Endothelial cell of hepatic sinusoid (primary cell): ENCODE measurements around the gene HIGD1B.

Experiments used
- in situ Hi-C: cut with HindIII; loops from 2 replicates; pipeline ENCODE4 v1.10.0; 2017; ENCODE audit warnings: low sequenced_read_pairs

HIGD1B gene

DNA sequence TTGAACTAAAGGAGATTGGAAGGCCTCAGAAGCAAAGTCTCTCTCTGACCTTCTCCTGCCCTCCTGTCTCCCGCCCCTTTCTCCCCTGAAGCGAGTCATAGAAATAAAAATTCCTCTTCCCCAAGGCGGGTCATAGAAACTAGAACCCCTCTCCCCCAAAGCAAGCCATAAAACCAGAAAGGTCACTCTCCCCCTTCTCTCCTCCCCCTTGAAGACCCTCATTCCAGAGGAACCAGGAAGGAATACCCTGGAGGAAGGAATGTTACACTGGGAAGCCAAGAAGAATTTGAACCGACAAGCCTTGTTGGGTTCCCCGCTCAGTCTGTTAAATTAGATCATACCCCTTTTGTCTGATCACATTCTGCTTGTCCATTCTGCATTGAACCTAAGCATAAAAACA is 14.9 kb upstream of the HIGD1B start:
- in situ Hi-C loops: no loop called here

DNA sequence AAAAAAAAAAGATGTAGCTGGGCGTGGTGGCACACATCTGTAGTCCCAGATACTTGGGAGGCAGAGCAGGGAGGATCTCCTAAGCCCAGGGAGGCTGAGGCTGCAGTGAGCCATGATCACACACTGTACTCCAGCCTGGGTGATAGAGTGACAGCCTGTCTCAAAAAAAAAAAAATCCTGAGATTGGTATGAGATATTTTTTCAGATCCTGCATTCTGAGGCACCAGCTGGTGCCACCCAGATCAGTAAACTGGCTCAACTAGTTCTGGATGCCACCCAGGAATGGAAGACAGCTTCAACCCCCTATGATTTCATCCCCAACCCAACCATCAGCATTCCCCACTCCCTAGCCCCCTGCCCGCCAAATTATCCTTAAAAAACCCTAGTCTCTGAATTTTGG is 10.5 kb upstream of the HIGD1B start:
- in situ Hi-C loops: no loop called here

DNA sequence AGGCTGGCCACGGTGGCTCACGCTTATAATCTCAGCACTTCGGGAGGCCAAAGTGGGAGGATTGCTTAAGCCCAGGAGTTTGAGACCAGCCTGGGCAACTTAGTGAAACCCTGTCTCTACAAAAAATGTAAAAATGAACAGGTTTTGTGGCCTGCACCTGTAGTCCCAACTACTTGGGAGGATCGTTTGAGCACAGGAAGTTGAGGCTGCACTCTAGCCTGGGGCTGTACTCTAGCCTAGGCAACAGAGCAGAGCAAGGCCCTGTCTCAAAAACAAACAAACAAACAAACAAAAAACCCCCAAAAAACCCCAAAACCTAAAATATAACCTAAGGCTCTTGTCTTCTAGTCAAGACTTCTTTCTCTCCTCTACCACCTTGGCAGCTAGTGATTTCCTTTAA is 7.4 kb upstream of the HIGD1B start:
- in situ Hi-C loops: loop anchor here (5.0 kb wide), 2 partner anchors 37 to 68 kb away; no protein-coding TSS in a partner anchor

DNA sequence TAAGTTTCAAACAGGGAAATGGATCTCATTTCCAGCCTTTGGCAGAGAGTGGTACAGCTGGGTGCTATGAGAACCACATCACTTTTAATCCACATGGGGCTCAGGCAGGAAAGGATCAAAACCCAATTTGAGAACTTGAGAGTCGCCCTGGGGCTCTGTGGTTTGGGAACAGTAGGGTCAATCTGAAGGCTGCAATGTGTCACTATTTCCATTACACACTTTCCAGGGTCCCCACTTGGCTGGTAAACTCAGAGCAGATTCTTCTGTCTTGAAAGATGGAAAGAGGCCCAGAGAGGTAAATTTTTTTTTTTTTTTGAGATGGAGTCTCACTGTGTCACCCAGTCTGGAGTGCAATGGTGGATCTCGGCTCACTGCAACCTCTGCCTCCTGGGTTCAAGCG is 6.7 kb upstream of the HIGD1B start:
- in situ Hi-C loops: loop anchor here (5.0 kb wide), 2 partner anchors 36 to 69 kb away; no protein-coding TSS in a partner anchor

DNA sequence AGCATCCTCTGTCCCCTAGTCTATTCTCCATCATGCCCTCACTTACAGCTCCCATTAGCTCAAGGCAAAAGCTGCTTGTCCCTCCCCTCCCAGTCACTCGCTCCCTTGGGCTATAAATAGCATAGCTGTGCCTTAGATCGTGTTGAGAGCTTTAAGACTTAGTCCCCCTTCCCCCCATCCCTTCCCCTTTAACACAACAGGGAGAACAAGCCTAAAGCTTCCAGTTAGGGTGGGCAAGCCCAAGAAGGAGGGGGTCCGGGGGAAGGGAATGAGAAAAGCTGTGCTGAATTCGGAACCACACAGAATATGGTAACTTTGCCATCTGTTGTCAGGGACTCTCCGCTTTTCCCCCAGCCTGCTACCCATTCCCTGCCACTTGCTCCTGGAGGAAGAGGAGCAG is 4.9 kb upstream of the HIGD1B start:
- in situ Hi-C loops: loop anchor here (5.0 kb wide), 2 partner anchors 35 to 70 kb away; no protein-coding TSS in a partner anchor

DNA sequence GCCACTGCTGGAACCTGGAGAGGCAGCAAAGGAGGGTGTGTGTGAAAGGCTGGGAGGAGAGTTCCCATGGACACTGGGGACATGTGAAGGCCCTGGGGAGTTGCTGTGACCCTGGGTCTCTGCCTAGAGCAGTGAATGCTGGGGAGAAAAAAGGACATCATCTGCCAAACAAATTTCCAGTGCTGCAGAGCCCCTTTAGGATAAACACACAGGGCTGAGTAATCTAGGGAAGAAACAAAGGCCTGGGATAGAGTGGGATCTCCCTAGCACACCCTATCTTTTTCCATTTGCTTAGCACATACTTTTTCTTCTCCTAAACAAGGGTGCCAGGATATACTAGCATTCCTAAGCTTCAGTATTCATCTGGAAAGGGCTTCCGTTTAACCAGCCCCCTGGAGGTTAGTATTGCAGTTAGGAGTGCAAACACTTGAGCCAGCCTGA is 3.3 kb upstream of the HIGD1B start:
- in situ Hi-C loops: loop anchor here (5.0 kb wide), 2 partner anchors 33 to 72 kb away; no protein-coding TSS in a partner anchor

DNA sequence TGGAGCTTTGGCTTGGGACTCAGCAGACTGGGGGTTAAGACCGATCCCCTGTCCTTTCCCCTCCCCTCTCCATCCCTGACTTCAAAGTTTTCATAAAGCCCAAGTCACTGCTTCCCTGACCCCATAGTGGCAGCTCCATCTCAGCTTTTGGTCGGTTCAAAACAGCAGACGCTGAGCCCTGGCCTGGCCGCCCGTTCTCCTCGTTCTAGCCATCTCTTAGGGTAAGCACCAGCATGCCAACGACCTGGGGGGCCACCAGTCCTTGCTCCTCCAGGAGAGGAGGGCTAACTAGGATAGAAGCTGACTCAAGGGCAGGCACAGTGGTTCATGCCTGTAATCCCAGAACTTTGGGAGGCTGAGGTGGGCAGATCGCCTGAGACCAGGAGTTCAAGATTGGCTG is 1.5 kb upstream of the HIGD1B start:
- in situ Hi-C loops: no loop called here

DNA sequence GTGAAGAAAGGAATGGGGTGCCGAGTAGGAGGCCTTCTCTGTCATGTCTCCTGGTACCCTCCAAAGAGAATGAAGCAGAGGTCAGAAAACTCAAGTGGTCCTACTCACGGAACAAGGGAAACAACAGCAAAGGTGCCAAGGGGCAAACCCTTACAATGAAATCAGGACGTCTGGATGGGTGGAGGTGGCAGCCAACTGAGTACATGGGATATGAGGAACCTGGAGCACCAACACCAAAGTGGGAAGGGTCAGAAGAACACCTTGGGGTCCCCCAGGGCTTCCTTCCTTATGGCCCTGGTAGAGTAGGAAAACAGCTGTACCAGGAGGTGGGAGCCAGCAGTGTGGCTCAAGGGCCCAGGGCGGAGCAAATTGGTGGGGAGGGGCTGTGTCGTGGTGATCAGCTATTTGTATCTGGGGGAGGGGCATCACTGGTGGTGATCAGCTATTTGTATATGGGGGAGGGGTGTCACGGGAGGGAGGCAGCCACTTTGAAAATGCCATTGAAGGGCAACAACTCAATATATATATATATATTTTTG is 643 bp downstream of the HIGD1B start:
- in situ Hi-C loops: no loop called here

DNA sequence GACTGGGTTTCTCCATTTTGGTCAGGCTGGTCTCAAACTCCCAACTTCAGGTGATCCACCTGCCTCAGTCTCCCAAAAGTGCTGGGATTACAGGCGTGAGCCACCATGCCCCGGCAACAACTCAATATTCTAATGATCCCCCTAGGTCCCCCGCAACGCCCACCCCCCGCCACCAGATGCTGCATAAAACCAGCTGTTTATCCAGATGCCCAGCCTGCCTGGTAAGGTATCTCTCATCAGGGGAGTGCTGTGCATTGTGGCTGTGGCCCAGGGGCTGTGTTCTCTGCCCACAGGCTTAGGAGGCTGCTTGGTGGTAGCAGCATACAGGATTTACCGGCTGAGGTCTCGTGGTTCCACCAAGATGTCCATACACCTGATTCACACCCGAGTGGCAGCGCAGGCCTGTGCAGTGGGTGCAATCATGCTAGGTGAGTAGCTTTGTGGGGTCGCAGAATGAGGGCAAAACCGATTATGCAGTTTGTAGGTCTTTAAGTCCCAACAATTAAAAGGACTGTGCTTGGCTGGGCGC is 1.3 kb downstream of the HIGD1B start:
- in situ Hi-C loops: no loop called here

DNA sequence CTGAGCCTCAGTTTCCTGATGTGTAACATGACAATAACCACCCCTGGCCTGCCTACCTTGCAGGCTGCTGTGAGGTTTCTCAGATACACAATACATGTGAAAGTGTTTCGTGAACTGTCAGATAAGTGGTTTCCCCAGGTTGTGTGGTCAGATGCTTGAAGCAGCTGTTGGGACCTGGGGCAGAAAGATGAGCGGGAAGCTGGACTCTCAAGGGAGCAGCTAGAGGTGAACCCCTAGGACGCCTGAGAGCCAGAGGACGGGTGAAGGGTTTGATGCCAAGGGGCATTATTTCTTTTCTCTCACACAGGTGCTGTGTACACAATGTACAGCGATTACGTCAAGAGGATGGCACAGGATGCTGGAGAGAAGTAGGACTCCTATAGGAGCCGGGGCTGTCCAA is 2.3 kb downstream of the HIGD1B start:
- in situ Hi-C loops: no loop called here

DNA sequence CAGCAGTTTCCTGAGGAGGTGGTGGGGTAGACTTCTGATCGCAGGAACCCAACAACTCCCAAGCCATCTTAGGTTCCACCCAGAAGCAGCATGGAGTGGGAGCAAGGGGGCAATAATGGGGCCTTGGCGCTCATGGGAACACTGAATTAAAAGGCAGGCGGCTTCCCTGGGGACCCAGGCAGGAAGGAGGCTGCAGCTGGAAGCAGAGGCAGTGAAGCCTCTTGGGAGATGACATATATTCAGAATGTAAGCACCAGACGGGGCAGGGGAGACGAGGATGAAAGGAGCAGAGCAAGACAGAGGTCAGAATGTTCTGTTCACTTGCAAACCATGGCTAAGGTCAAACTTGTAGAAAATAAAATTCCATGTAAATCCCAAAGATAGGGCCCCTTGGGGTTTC is 2.9 kb downstream of the HIGD1B start:
- in situ Hi-C loops: no loop called here

DNA sequence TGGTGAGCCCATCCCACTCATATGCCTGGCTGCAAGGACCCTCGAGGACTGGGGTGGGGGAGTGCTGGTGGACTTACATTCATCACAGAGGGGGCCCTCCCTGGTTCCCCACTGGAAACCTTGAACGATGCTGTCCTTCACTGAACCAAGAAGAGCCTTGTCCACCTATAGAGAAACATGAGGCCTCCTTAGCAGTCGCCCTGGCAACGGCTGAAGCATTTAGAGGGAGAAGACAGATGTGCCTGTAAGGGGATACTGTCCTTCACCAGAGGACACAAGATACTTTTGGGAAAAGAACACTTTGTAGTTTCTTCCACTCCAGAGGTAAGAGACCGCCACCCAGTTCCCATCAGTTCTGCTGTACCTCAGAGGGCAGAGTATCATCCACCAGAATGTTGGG is 6.5 kb downstream of the HIGD1B start:
- in situ Hi-C loops: no loop called here

DNA sequence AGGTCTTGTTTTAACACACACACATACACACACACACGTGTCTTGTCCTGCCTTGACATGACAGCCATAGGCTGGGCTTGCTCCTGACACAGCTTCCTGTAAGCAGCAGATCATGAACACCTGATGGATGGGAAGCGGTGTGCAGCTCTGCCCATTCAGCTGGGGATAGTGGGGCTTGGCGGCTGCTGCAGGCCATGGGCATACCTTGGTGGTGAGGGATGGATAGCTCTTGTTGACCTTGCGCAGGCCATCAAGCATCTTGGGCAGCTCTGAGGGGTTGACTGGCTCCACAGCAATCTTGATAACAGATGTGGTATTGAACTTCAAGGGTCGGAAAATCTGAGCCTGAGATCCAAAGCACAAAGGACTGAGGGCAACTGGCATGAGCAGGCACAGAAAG is 12.0 kb downstream of the HIGD1B start:
- in situ Hi-C loops: no loop called here

DNA sequence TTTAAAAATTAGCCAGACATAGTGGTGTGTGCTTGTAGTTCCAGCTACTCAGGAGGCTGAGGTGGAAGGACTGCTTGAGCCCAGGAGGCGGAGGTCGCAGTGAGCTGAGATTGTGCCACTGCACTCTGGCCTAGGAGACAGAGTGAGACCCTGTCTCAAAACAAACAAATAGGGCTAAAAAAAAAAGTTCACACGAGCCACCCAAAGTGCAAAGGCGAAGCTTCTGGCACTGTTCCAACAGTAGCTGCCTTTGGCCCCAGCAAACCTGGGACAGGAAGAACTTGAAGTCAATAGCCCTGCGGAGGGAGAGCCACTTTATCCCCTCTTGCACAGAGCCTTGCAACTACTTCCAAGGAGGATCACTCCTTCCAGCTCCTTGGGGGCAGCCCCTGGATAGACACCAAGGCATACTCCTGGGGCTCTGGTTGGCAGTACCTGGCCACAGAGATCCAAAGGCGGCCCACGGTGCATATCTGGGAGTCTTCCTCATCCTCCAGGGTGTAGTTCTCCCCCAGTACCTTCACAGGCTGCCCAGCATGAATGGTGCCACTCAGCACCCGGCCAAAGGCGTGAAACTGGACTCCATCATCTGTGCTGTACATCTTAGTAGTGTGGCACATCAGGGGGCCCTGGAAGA is 14.7 kb downstream of the HIGD1B start:
- in situ Hi-C loops: no loop called here

DNA sequence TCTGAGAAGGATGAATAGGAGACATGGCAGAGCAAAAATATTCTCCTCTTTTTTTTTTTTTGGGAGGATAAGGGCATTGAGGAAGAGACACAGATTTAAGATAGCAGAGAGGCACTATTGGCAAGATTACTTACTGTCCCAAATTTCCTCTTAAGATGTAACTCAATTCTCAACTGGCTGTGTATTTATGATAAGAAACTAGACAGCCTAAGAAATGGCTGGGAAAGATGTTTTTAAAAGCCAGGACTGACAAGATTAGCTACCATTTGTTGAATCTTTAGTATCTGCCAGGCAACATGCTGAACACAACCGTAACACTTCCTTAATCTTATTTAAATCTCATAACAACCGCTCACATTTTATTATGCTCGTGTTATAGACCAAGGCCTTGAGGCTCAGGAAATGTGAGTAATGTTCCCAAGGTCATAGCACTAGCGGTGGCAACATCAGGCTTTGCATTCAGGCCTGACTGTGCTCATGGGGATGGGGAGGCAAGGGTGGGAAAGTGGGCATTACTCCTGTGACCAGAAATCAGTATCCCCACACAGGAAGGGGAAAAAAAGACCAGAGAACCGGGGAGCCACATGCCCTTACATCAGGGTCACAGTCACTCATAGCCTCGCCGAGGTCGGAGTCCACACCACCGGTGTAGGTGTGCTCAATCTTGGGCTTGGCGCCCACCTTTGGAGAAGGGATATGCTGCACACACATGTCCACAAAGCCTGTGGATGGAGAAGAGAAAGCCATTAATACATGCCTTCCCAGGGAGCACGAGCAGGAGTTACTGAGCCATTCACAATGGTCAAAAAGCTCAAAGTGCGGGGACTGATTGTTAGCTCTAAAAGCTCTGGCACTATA is 15.6 kb downstream of the HIGD1B start:
- in situ Hi-C loops: no loop called here

DNA sequence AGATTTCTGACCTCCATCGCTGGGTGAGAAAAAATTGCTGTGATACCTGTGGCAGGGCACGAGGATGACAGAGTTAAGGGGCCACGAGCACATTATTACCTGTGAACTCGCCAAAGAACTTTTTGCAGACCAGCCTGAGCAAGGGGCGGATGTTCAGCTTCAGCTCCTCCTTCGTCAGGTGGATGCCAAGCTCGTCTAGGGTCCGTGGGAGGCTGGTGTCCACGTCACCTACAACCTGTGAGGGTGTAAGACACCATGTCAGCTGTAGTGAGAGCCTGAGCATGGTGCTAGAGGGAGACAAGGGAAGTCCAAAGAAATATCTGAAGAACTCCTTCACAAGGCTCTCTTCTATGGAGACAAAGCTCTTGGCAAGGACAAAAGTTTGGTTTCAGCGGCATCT is 17.1 kb downstream of the HIGD1B start:
- in situ Hi-C loops: no loop called here

DNA sequence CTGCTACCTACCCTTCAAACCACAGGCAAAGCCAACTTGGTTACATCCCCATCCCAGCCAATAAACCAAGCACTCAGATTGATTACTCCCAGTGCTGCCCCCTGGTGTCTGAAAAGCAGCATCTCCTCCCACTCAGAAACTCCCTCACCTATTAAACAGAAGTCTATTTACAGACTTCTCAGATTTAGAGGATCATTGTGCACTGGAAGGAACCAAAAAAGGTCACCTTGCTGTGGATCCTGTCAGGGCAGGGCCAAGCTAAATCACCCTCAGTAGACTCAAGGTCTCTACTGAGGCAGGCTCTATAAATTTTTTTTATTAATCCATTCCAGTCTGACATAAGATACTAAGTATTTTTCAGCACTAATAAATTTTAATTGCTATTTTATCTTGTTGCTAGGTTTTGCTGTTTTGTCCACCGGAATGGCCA is 17.6 kb downstream of the HIGD1B start:
- in situ Hi-C loops: no loop called here

DNA sequence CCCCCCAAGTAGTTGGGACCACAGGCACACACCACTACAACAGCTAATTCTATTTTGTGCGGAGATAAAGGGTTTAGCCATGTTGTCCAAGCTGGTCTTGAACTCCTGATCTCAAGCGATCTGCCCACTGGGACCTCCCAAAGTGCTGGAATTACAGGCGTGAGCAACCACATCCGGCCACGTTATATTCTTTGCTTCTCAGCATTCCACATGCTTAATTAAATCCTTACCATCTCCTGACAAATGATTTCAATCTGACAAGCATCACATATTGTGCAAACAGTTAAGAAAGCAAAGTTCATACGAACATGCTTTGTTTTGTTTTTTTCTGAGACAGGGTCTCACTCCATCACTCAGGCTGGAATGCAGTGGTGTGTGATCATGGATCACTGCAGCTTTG is 18.2 kb downstream of the HIGD1B start:
- in situ Hi-C loops: no loop called here

DNA sequence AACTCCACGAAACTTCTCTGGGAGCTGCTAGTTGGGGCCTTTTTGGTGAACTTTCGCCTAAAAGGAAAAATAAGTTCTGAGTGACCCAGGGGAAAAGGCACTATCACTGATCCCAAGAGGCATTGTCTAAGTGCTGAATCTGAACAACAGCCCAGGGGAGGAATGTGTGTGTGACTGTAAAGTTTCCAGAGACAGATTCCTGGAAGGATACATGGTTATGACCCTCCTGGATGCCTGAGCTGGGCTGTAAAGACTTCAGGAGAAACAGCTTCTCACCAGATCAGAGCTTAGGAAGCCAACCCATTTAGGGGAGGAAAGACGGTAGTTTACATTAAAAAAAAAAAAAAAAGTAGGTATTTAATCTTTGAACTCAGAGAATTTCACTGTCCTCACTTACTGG is 20.2 kb downstream of the HIGD1B start:
- in situ Hi-C loops: no loop called here

DNA sequence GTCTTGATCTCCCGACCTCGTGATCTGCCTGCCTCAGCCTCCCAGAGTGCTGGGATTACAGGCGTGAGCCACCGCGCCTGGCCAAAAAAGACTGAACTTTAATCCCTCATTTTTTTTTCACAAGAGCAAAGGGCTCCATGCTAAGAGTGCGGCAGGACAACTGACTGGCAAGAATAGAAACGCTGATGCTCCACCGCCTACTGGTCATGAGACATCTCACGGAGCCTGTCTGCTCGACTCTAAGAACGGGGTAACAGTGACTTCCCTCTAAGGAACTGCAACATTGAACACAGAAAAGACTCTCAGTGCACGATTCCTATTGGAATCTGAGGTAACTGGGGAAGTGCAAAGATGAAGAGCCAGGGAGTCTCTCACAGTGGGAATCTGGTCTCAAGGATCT is 23.9 kb downstream of the HIGD1B start:
- in situ Hi-C loops: no loop called here

DNA sequence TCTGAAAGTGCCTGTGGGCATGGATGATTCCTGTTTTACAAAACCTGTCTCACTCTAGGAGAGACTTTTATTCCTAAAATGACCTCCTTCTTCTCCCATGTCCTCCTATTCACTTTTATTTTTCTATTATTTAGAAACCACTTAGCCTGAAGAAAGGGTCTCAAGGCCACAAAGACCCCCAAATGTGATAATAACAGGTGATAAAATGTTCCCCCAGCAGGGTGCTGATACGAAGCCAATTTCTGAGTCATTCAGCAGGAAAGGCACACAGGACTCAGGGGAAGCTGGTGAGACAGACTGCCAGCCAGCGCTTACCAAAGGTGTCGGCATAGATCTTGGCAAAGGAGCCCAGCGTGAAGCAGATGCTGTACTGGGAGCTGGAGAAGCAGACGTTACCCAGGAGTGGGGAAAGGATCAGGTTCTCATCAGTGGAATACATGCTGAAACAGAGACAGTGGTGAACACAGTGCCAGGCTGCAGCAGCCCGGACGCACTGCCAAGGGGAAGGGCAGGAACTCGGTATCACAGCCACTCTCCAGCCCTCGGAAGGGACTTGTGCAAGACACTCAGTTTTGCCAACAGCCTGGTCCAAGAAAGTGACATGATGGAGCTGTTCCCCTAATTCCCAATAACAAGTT is 24.6 kb downstream of the HIGD1B start:
- in situ Hi-C loops: no loop called here
